ENCODE results near the gene ITGA3.
"Not testable (repeated sequence)": the region's sequence is repeated elsewhere in the genome, so short reads cannot be mapped to it uniquely, and the experiment has no call there.

The ITGA3 gene

GRCh38 chr17:50056961-50057330, 1.0 kb downstream of the ITGA3 start:
- TF ChIP-seq, protein P1, sequence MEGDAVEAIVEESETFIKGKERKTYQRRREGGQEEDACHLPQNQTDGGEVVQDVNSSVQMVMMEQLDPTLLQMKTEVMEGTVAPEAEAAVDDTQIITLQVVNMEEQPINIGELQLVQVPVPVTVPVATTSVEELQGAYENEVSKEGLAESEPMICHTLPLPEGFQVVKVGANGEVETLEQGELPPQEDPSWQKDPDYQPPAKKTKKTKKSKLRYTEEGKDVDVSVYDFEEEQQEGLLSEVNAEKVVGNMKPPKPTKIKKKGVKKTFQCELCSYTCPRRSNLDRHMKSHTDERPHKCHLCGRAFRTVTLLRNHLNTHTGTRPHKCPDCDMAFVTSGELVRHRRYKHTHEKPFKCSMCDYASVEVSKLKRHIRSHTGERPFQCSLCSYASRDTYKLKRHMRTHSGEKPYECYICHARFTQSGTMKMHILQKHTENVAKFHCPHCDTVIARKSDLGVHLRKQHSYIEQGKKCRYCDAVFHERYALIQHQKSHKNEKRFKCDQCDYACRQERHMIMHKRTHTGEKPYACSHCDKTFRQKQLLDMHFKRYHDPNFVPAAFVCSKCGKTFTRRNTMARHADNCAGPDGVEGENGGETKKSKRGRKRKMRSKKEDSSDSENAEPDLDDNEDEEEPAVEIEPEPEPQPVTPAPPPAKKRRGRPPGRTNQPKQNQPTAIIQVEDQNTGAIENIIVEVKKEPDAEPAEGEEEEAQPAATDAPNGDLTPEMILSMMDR (IDR thresholded peaks at IDR 0.05; ENCODE audit: control insufficient read depth, extremely low read depth, insufficient read depth), result no peak
- H3K4me3 ChIP-seq (ENCODE audit: low read depth, low read length), result peak overlapping the region; percentile 59
- DNase-seq (ENCODE audit: low read depth), result no peak

DNA sequence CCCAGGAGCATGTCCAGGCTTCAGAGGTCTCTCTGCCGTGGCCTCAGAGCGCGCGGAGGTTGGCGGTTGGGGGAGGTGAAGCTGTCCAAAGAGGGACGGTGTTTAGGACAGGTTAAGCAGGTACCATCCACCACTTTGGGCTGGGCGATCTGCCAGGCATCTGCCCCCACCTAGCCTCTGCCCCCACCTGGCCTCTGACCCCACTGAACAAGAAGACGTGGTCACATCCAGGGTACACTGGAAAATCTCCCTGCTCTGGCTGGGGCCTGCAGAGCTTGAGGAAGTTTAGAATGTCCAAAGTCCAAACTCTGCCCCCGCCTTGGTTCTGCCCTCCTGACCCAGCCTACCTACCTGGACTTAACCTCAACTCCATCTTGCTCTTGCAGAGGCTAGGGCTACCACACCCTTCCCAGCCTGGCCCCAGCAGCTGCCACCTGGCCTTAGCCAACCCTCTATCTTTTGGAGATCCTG, 1.6 kb downstream of the ITGA3 start:
- no peak overlapping the region for H3K4me3 ChIP-seq (ENCODE audit: low read depth, low read length)
- DNase-seq (ENCODE audit: low read depth), result no peak

DNA sequence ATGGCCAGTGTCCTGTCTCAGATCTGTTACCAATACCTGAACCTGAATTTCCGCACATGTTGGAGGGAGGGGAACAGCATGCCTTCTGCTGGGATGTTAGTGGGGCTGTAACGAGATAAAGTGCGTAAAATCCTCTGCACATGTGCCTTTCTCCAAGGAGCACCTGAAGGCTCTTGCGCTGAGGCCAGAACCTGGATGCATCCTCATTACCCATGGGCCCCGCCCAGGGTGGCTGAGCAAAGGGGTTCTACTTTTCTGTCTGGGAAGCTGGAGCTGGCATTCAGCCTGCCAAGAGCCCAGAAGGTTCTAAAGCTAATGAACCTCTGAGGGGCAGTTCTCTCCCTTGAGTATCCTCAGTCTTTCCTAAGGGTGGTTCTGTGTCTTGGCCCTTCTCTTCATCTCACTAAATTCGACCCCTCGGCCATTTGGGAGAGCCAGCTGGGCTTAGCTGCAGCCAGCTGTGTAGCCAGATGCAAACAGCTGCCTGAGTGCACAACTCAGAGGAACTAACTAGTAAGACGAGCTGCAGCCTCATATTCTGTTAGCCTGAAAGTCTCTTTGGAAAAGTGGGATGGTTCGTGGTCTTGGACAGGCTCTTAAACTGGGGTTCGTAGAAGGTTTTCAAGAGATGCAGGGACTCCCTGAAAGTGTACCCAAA, 2.5 kb downstream of the ITGA3 start:
- TF ChIP-seq, protein P1 (IDR thresholded peaks at IDR 0.05; ENCODE audit: control insufficient read depth, extremely low read depth, insufficient read depth), result no peak
- no peak overlapping the region for H3K4me3 ChIP-seq (ENCODE audit: low read depth, low read length)
- DNase-seq (ENCODE audit: low read depth), result no peak

More for the DNA sequence above, 1.6 kb downstream of the ITGA3 start:
- TF ChIP-seq, protein P1 (IDR thresholded peaks at IDR 0.05; ENCODE audit: control insufficient read depth, extremely low read depth, insufficient read depth), result no peak

- no peak overlapping the region for H3K4me3 ChIP-seq (ENCODE audit: low read depth, low read length)
- no peak for DNase-seq (ENCODE audit: low read depth)
- TF ChIP-seq, protein P1 (IDR thresholded peaks at IDR 0.05; ENCODE audit: control insufficient read depth, extremely low read depth, insufficient read depth), result no peak
Measured at GRCh38 chr17:50059256-50059655, 3.3 kb downstream of the ITGA3 start.

DNA sequence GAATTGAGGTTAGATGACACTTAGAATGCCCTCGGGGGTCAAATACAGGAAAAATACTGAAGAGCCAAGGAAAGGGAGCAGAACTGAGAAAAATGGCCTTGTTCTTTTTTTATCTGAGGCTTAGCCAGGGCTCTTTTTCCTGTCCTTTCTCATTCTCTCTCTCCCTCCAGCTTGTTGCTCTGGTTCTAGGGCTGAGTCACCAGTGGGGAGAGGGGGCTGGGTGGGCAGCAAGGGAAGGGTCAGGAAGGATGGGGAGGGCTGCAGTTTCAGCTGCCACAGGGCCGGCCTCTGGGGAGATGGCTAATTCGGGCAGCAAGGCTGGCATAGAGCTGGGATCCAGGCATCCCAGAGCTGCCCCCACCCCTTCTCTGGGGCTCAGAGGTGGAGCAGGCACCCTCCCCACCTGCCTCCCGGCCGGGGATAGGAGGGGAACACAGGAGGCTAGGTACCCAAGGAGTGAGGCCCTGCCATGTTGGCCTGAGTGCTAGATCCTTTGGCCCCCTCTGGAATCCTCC, 3.9 kb downstream of the ITGA3 start:
- DNase-seq (ENCODE audit: low read depth), result no peak

DNA sequence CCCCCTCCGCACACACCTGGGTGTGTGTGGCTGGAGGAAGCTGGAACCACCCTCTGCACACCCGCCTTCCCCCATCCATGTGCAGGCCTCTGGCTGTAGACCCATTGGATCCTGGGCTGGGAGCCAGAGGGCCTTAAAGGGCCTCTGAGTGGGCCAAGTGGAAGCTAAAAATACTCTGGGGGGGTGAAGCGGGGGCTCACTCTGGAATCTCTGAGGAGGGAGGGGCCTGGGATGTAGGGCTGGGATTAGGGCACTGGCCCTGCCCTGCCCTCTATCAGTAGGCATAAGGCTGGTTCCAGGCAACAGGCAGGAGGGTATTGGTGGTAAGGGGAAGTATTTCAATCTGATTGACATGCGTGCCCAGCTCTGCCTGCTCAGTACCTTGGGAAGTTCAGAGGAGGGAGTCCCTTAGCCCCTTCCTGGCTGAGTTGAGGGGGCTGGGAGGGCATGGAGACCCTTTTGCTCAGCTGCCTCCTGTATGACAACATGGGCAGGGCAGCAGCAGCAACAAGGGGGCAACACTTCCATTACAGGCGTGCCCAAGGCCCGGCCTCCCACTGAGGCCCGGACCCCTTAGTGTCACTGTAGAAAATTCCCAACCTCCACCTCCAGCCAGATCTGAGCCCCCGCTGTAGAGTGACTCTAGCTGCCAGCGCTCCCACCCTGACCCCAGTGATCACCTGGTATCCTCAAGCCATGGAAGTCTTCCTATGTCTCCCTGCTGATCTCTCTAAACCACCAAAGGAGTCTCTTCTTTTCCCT, 5.2 kb downstream of the ITGA3 start:
- H3K4me3 ChIP-seq (ENCODE audit: low read depth, low read length), result no peak overlapping the region
- no peak for DNase-seq (ENCODE audit: low read depth)
- TF ChIP-seq, protein P1 (IDR thresholded peaks at IDR 0.05; ENCODE audit: control insufficient read depth, extremely low read depth, insufficient read depth), result no peak

More for the DNA sequence above, 3.9 kb downstream of the ITGA3 start:
- no peak overlapping the region for H3K4me3 ChIP-seq (ENCODE audit: low read depth, low read length)
- TF ChIP-seq, protein P1 (IDR thresholded peaks at IDR 0.05; ENCODE audit: control insufficient read depth, extremely low read depth, insufficient read depth), result no peak

DNA sequence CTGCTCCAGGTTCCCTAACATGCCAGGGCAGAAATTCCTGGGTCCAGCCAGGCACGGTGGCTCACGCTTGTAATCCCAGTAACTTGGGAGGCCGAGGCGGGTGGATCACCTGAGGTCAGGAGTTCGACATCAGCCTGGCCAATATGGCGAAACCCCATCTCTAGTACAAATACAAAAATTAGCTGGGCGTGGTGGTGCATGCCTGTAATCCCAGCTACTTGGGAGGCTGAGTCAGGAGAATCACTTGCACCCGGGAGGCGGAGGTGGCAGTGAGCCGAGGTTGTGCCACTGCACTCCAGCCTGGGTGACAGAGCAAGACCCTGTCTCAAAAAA, 5.8 kb downstream of the ITGA3 start:
- not testable (repeated sequence) for H3K4me3 ChIP-seq (ENCODE audit: low read depth, low read length)

More for the DNA sequence above, 5.8 kb downstream of the ITGA3 start:
- DNase-seq (ENCODE audit: low read depth), result not testable (repeated sequence)
